ENCODE data around the gene MCM9. TPM values are rescaled to one million over a fixed set of nuclear protein-coding genes. Genes with fewer than 3 reads are reported as not detected.

The MCM9 gene
- total and polyA plus RNA-seq, 2 experiments from 2014 or later = 11.1 to 13.5 TPM

DNA sequence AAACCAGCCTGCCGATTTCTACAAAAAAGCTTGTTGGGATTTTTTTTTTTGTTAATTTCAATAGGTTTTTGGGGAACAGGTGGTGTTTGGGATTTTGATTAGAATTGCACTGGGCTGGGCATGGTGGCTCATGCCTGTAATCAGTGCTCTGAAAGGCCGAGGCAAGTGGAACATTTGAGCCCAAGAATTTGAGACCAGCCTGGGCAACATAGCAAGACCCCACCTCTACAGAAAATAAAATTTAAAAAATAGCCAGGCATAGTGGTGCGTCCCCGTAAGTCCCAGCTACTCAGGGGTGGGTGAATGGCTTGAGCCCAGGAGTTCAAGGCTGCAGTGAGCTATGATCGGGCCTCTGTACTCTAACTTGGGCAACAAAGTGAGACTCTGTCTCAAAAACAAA lies 81.6 kb downstream of the MCM9 start:
- Histone ChIP-seq H3K4me2 (no peak overlapping the region), H3K27ac (no peak overlapping the region), H3K79me2 (peaks cover 13% of the 10 kb centered on the region), H3K9me3 (ENCODE audit: low read depth) (no peaks in the 10 kb centered on the region), H3K9me2 (replicated peaks; ENCODE audit: insufficient read depth) (no peaks in the 10 kb centered on the region), H3K36me3 (replicated peaks; ENCODE audit: insufficient read depth, low read depth) (no peaks in the 10 kb centered on the region), H2AFZ (no peak overlapping the region), H3K4me1 (ENCODE audit: insufficient read depth) (no peaks in the 10 kb centered on the region), H3K4me3 (no peak overlapping the region), H4K20me1 (ENCODE audit: insufficient read depth, poor library complexity, severe bottlenecking) (no peaks in the 10 kb centered on the region), H3K27me3 (no peaks in the 10 kb centered on the region)
- no peak for TF ChIP-seq EZH2phosphoT487 (IDR thresholded peaks at IDR 0.05; ENCODE audit: low read depth, severe bottlenecking, unreplicated experiment)
- TF ChIP-seq EZH2 (IDR thresholded peaks at IDR 0.05; ENCODE audit: borderline replicate concordance) = no peak
- TF ChIP-seq, protein P1, sequence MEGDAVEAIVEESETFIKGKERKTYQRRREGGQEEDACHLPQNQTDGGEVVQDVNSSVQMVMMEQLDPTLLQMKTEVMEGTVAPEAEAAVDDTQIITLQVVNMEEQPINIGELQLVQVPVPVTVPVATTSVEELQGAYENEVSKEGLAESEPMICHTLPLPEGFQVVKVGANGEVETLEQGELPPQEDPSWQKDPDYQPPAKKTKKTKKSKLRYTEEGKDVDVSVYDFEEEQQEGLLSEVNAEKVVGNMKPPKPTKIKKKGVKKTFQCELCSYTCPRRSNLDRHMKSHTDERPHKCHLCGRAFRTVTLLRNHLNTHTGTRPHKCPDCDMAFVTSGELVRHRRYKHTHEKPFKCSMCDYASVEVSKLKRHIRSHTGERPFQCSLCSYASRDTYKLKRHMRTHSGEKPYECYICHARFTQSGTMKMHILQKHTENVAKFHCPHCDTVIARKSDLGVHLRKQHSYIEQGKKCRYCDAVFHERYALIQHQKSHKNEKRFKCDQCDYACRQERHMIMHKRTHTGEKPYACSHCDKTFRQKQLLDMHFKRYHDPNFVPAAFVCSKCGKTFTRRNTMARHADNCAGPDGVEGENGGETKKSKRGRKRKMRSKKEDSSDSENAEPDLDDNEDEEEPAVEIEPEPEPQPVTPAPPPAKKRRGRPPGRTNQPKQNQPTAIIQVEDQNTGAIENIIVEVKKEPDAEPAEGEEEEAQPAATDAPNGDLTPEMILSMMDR (IDR thresholded peaks at IDR 0.05; ENCODE audit: poor library complexity) = no peak
- no peak for DNase-seq (ENCODE audit: low spot score)
- 96% methylated on average over 5 of the region's 5 CpGs for WGBS (ENCODE audit: low lambda C conversion rate, missing lambda C conversion rate)

DNA sequence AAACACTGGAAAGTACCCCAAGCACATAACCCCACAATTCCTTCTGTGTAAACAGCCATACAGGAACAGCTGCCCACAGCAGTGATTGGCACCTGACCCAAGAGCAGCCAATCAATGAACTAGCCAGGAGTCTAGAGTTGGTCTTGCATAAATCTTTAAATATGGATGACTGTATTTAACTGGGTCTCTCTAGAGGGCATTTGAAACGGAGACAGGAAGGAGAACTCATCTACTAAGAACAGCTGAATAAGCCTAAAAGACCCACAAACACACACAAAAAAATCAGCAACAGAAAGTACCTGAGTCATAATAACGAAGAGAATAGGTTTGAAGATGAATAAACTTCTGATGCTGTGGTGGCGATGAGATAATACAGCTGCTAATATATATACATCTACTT lies 90.0 kb downstream of the MCM9 start:
- no peak overlapping the region for H3K27ac ChIP-seq
- no peak for TF ChIP-seq EZH2 (IDR thresholded peaks at IDR 0.05; ENCODE audit: borderline replicate concordance)
- TF ChIP-seq, protein P1 (IDR thresholded peaks at IDR 0.05; ENCODE audit: poor library complexity) = no peak
- TF ChIP-seq EZH2phosphoT487 (IDR thresholded peaks at IDR 0.05; ENCODE audit: low read depth, severe bottlenecking, unreplicated experiment) = no peak
- no peaks in the 10 kb centered on the region for H3K9me3 ChIP-seq (ENCODE audit: low read depth)
- no peak overlapping the region for H2AFZ ChIP-seq
- no peaks in the 10 kb centered on the region for H4K20me1 ChIP-seq (ENCODE audit: insufficient read depth, poor library complexity, severe bottlenecking)
- no peak overlapping the region for H3K4me2 ChIP-seq
- no peak overlapping the region for H3K4me3 ChIP-seq
- no peaks in the 10 kb centered on the region for H3K27me3 ChIP-seq
- DNase-seq (ENCODE audit: low spot score) = no peak
- H3K36me3 ChIP-seq (replicated peaks; ENCODE audit: insufficient read depth, low read depth) = no peaks in the 10 kb centered on the region
- no peaks in the 10 kb centered on the region for H3K79me2 ChIP-seq
- no peaks in the 10 kb centered on the region for H3K9me2 ChIP-seq (replicated peaks; ENCODE audit: insufficient read depth)
- H3K4me1 ChIP-seq (ENCODE audit: insufficient read depth) = no peaks in the 10 kb centered on the region
- WGBS (ENCODE audit: low lambda C conversion rate, missing lambda C conversion rate) = over 99% methylated on average over 3 of the region's 3 CpGs

DNA sequence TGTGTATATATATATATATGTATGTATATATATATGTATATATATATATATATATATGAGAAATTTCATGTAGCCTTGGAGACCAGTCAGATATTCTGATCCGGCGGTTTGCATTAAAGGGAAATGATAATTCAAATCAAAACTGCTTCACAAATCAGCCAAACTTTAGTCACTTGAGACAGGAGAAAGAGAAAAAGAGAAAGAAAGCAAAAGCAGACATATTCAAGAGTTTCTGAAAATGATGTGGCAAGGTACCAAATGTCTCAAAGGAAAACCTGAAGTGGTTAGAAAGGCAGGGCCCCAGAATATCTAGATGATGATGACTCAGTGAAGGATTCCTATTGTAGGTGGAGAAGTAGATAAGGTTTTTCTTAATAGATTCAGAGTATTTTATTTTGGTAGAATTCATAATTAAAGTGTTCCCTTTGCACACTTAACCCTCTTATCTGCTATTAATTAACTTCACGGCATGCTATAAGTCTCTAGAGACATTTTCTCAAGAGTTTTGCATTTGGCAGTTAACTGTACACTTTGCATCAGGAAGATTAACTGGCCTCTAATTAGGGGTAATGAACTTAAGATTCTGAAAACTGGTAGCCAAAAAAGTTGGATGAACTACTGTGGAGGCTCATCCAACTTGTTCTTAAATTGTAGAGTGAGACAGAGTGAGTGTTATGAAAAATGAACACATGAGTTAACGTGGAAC lies 91.1 kb downstream of the MCM9 start:
- Histone ChIP-seq H4K20me1 (ENCODE audit: insufficient read depth, poor library complexity, severe bottlenecking) (no peaks in the 10 kb centered on the region), H3K4me3 (no peak overlapping the region), H3K36me3 (replicated peaks; ENCODE audit: insufficient read depth, low read depth) (no peaks in the 10 kb centered on the region), H3K9me3 (ENCODE audit: low read depth) (no peaks in the 10 kb centered on the region), H2AFZ (no peak overlapping the region), H3K4me2 (no peak overlapping the region), H3K4me1 (ENCODE audit: insufficient read depth) (no peaks in the 10 kb centered on the region), H3K27me3 (no peaks in the 10 kb centered on the region), H3K79me2 (no peaks in the 10 kb centered on the region), H3K9me2 (replicated peaks; ENCODE audit: insufficient read depth) (no peaks in the 10 kb centered on the region), H3K27ac (no peak overlapping the region)
- TF ChIP-seq EZH2phosphoT487 (IDR thresholded peaks at IDR 0.05; ENCODE audit: low read depth, severe bottlenecking, unreplicated experiment) (no peak), EZH2 (IDR thresholded peaks at IDR 0.05; ENCODE audit: borderline replicate concordance) (no peak)
- TF ChIP-seq, protein P1 (IDR thresholded peaks at IDR 0.05; ENCODE audit: poor library complexity) = no peak
- DNase-seq (ENCODE audit: low spot score) = no peak
- 96% methylated on average over 4 of the region's 4 CpGs for WGBS (ENCODE audit: low lambda C conversion rate, missing lambda C conversion rate)
